Activated CD8-positive, alpha-beta T cell treated with anti-CD3 and anti-CD28 coated beads for 36 hours (primary cell): ENCODE results near the gene SLC1A7. TPM values are rescaled to one million over a fixed set of nuclear protein-coding genes. Genes with fewer than 3 reads are reported as not detected.

Experiments used
- ATAC-seq: fragments of 200-7000 bp; cut with Tn5 transposase; one replicate; pipeline ENCODE4 v1.10.0; 2021; ENCODE audit warnings: mild to moderate bottlenecking, moderate library complexity
- CTCF ChIA-PET: fragments of 350-600 bp; sonication (Branson Sonifier 250); formaldehyde crosslinking; loops from one replicate; lab custom pipeline; 2021; ENCODE audit warnings: antibody characterized with exemption; lab: Charles Lee
- POLR2A ChIA-PET: fragments of 350-600 bp; sonication (Branson Sonifier 250); formaldehyde crosslinking; loops from one replicate; lab custom pipeline; 2021; ENCODE audit warnings: antibody characterized with exemption; lab: Charles Lee
- DNase-seq: peaks from one replicate; pipeline ENCODE4 v3.0.0-alpha.2; 2020
- H3K27ac Mint-ChIP-seq: one replicate; pipeline ENCODE4 v1.8.0; 2021; ENCODE audit warnings: mild to moderate bottlenecking, mixed read lengths
- H3K27me3 Mint-ChIP-seq: one replicate; pipeline ENCODE4 v1.8.0; 2021; ENCODE audit warnings: mixed read lengths
- H3K36me3 Mint-ChIP-seq: one replicate; pipeline ENCODE4 v1.8.0; 2021; ENCODE audit warnings: low read depth, mixed read lengths
- H3K4me1 Mint-ChIP-seq: one replicate; pipeline ENCODE4 v1.8.0; 2021; ENCODE audit warnings: low read depth, mixed read lengths
- H3K4me3 Mint-ChIP-seq: one replicate; pipeline ENCODE4 v1.8.0; 2021; ENCODE audit warnings: mild to moderate bottlenecking, moderate library complexity, mixed read lengths
- H3K9me3 Mint-ChIP-seq: one replicate; pipeline ENCODE4 v1.8.0; 2021; ENCODE audit warnings: mixed read lengths
- intact Hi-C: fragments of 100-400 bp; cut with micrococcal nuclease; formaldehyde crosslinking; loops from one replicate; pipeline ENCODE4 v1.10.0; 2022
- total RNA-seq, 2 experiments: library from RNA; stranded (reverse); gene quantifications; one replicate each; pipeline ENCODE4 v1.2.3, GENCODE V29; 2021
- TF ChIP-seq, protein P1 (sequence below): fragments of 200-600 bp; IDR thresholded peaks from one replicate; pipeline ENCODE4 v1.8.0; 2022; ENCODE audit warnings: antibody characterized with exemption, mild to moderate bottlenecking

Gene SLC1A7
- total RNA-seq, 2 experiments from 2014 or later, result not detected

DNA sequence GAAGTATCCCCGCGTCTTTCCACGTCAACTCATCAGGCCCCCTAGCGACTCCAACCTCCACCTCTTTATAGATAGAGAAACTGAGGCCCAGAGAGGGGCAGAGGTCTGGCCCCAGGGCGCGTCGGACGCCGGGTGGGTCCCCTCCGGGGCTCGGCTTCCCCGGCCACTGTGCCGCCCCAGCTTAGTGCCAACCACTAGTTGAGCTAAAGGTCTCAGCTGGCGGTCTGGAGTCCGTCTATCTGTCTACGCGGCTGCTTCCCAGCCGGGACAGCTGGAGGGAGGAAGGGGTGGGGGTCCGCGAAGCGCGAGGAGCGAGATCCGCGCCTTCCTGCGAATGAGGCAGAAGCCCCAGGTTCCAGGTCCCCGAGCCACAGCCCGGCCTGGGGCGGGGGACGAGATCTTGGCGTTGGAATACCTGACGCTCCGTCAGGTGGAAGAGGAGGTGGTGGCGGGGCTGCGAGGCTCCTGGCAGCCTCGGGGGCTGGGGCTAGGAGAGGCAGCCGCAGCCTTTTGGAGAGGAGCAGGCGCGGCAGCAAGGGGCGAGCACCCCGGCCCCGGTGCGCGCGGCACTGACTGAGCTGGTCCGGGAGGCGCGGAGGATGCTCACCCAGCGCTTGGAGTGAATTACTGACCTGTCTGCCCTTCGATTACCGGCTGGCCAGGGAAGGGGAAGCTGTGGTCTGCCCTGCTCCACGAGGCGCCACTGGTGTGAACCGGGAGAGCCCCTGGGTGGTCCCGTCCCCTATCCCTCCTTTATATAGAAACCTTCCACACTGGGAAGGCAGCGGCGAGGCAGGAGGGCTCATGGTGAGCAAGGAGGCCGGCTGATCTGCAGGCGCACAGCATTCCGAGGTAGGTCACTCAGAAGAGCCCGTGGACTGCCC, 79.5 kb downstream of the SLC1A7 start:
- no peaks in the 10 kb centered on the region for H3K36me3 Mint-ChIP-seq
- no peak for DNase-seq
- POLR2A ChIA-PET, result interaction anchor here (0.6 to 0.9 kb wide), 2 partner anchors 16 to 1193 kb away, joined by 3 read pairs; no protein-coding TSS in a partner anchor
- no peak for ATAC-seq
- no peaks in the 10 kb centered on the region for H3K9me3 Mint-ChIP-seq
- no peak overlapping the region for H3K27ac Mint-ChIP-seq
- TF ChIP-seq, protein P1, sequence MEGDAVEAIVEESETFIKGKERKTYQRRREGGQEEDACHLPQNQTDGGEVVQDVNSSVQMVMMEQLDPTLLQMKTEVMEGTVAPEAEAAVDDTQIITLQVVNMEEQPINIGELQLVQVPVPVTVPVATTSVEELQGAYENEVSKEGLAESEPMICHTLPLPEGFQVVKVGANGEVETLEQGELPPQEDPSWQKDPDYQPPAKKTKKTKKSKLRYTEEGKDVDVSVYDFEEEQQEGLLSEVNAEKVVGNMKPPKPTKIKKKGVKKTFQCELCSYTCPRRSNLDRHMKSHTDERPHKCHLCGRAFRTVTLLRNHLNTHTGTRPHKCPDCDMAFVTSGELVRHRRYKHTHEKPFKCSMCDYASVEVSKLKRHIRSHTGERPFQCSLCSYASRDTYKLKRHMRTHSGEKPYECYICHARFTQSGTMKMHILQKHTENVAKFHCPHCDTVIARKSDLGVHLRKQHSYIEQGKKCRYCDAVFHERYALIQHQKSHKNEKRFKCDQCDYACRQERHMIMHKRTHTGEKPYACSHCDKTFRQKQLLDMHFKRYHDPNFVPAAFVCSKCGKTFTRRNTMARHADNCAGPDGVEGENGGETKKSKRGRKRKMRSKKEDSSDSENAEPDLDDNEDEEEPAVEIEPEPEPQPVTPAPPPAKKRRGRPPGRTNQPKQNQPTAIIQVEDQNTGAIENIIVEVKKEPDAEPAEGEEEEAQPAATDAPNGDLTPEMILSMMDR, result no peak
- peaks cover 4% of the 10 kb centered on the region for H3K4me1 Mint-ChIP-seq
- peak overlapping the region; percentile 30 for H3K4me3 Mint-ChIP-seq
- intact Hi-C loops, result no loop called here
- H3K27me3 Mint-ChIP-seq, result peaks cover 36% of the 10 kb centered on the region
- CTCF ChIA-PET, result no interaction called here

GRCh38 chr1:53061859-53062707, 80.4 kb downstream of the SLC1A7 start, which contains the start of gene PODN:
Gene PODN, plus strand, starts transcription at chr1:53062213. Its CDS starts 7,643 bp downstream, at chr1:53069856.
- Mint-ChIP-seq H3K4me1 (peaks cover 4% of the 10 kb centered on the region), H3K9me3 (no peaks in the 10 kb centered on the region), H3K36me3 (no peaks in the 10 kb centered on the region), H3K27ac (no peak within 1 kb of the TSS), H3K27me3 (peaks cover 36% of the 10 kb centered on the region), H3K4me3 (peak within 1 kb of the TSS; percentile 30)
- ChIA-PET POLR2A (interaction anchor here (1.5 kb wide), 1 partner anchor 24 kb away, joined by 3 read pairs; no protein-coding TSS in a partner anchor), CTCF (no interaction called here)
- peak; percentile 55 for ATAC-seq
- intact Hi-C loops, result no loop called here
- TF ChIP-seq, protein P1, result no peak
- peak; percentile 26 for DNase-seq

GRCh38 chr1:53061123-53061858, 81.1 kb downstream of the SLC1A7 start:
- Mint-ChIP-seq H3K27me3 (peaks cover 35% of the 10 kb centered on the region), H3K4me3 (no peak overlapping the region), H3K9me3 (no peaks in the 10 kb centered on the region), H3K27ac (no peak overlapping the region), H3K4me1 (peaks cover 4% of the 10 kb centered on the region), H3K36me3 (no peaks in the 10 kb centered on the region)
- ATAC-seq, result no peak
- no peak for DNase-seq
- POLR2A ChIA-PET, result interaction anchor here (0.9 to 1.5 kb wide), 2 partner anchors 8 to 25 kb away, joined by 3 read pairs; no protein-coding TSS in a partner anchor
- intact Hi-C loops, result no loop called here
- CTCF ChIA-PET, result interaction anchor here (1.3 kb wide), 2 partner anchors 46 to 143 kb away, joined by 3 to 4 read pairs; no protein-coding TSS in a partner anchor
- TF ChIP-seq, protein P1, result no peak

DNA sequence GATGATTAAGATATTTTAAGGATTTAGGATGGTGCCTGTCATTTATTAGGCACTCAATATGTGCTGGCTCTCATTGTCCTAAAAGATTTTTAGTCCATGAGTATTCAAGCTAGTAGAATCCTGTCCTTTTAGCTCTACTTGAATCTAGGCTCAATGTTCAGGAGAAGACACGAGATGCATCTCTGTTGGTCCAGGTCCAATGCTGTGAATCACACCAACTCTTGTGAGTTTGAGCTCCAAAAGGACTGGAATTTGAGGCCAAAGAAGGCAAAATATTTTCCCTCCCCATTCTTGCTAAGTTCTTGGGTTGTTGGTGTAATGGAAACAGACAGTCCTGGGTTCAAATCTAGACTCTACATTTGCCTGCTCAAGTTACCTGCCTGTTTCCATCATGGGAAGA, 81.9 kb downstream of the SLC1A7 start:
- CTCF ChIA-PET, result interaction anchor here (0.6 to 1.3 kb wide), 3 partner anchors 46 to 213 kb away, joined by 3 to 4 read pairs (median 3); no protein-coding TSS in a partner anchor
- no peaks in the 10 kb centered on the region for H3K9me3 Mint-ChIP-seq
- H3K27ac Mint-ChIP-seq, result no peak overlapping the region
- DNase-seq, result no peak
- H3K4me1 Mint-ChIP-seq, result peaks cover 4% of the 10 kb centered on the region
- TF ChIP-seq, protein P1, result no peak
- no peaks in the 10 kb centered on the region for H3K36me3 Mint-ChIP-seq
- no peak for ATAC-seq
- POLR2A ChIA-PET, result interaction anchor here (0.9 to 1.5 kb wide), 2 partner anchors 9 to 25 kb away, joined by 3 read pairs; no protein-coding TSS in a partner anchor
- no peak overlapping the region for H3K4me3 Mint-ChIP-seq
- intact Hi-C loops, result no loop called here
- H3K27me3 Mint-ChIP-seq, result peaks cover 35% of the 10 kb centered on the region
